ENCODE measurements around the gene CARD9. TPM values are rescaled to one million over a fixed set of nuclear protein-coding genes. Genes with fewer than 3 reads are reported as not detected.

The CARD9 gene
- total RNA-seq, 4 donors from 2014 or later: 1.1 to 5.6 (median 2.0) TPM

GRCh38 chr9:136328011-136328621 is 45.4 kb downstream of the CARD9 start:
- intact Hi-C loops (cut with DNase I; ENCODE audit: low total_unique reads): no loop called here
- 32% methylated on average over 6 of the region's 13 CpGs; no CpG with 5 or more reads in 1 of the 2 donors for WGBS, 2 donors (ENCODE audit: low coverage in 1 of 2)

GRCh38 chr9:136327304-136327974 is 46.0 kb downstream of the CARD9 start, which contains the start of gene GPSM1:
Gene GPSM1 (plus strand): TSS chr9:136327539. CDS start chr9:136327696, 157 bp downstream.
- no peaks in the 10 kb centered on the region for H3K9me3 ChIP-seq
- peak within 1 kb of the TSS; percentile 71 to 80 (median 76) for H3K27ac ChIP-seq
- 0% methylated on average over 3 of the region's 88 CpGs; no CpG with 5 or more reads in 1 of the 2 donors for WGBS, 2 donors (ENCODE audit: low coverage in 1 of 2)
- intact Hi-C loops (cut with DNase I; ENCODE audit: low total_unique reads): no loop called here
- in situ Hi-C loops (cut with MboI; ENCODE audit: low pct_ligation_motif_present in 1 of 4, low pct_unique_long_range_greater_than_20kb in 1 of 4, low sequenced_read_pairs in 3 of 4): no loop called here
- TF ChIP-seq POLR2A (IDR thresholded peaks at IDR 0.05) (no peak), POLR2AphosphoS5 (IDR thresholded peaks at IDR 0.05) (peak; percentile 40 to 67 (median 48))
- DNase-seq: peak; percentile 30
- peak within 1 kb of the TSS; percentile 45 to 82 (median 54) for H3K4me3 ChIP-seq
- no peaks in the 10 kb centered on the region for H3K36me3 ChIP-seq
- H3K27me3 ChIP-seq: peaks cover 35% of the 10 kb centered on the region
- H3K4me1 ChIP-seq: peaks cover 7 to 34% (median 18%) of the 10 kb centered on the region in 4 donors

More at GRCh38 chr9:136328011-136328621, 45.4 kb downstream of the CARD9 start:
- Histone ChIP-seq H3K36me3 (no peaks in the 10 kb centered on the region), H3K4me3 (peak overlapping the region; percentile 45 to 82 (median 54)), H3K9me3 (no peaks in the 10 kb centered on the region), H3K4me1 (peaks cover 7 to 34% (median 18%) of the 10 kb centered on the region in 4 donors), H3K27ac (peak overlapping the region; percentile 71 to 80 (median 76)), H3K27me3 (peaks cover 28% of the 10 kb centered on the region)
- DNase-seq: no peak
- in situ Hi-C loops (cut with MboI; ENCODE audit: low pct_ligation_motif_present in 1 of 4, low pct_unique_long_range_greater_than_20kb in 1 of 4, low sequenced_read_pairs in 3 of 4): no loop called here
- TF ChIP-seq CTCF (IDR thresholded peaks at IDR 0.05): no peak

- no peak for DNase-seq
- Histone ChIP-seq H3K27me3 (peaks cover 37% of the 10 kb centered on the region), H3K36me3 (no peaks in the 10 kb centered on the region), H3K9me3 (no peaks in the 10 kb centered on the region), H3K27ac (peak overlapping the region; percentile 71 to 80 (median 76)), H3K4me3 (peak overlapping the region in 3 of 4 donors; percentile 45 to 59 (median 50)), H3K4me1 (peaks cover 7 to 34% (median 18%) of the 10 kb centered on the region in 4 donors)
- WGBS, 2 donors (ENCODE audit: low coverage in 1 of 2): 41% methylated on average over 12 of the region's 17 CpGs; no CpG with 5 or more reads in 1 of the 2 donors
- TF ChIP-seq POLR2A (IDR thresholded peaks at IDR 0.05): no peak
- TF ChIP-seq CTCF (IDR thresholded peaks at IDR 0.05): no peak
- TF ChIP-seq EP300 (IDR thresholded peaks at IDR 0.05; ENCODE audit: low read depth): no peak
- TF ChIP-seq POLR2AphosphoS5 (IDR thresholded peaks at IDR 0.05): no peak
- in situ Hi-C loops (cut with MboI; ENCODE audit: low pct_ligation_motif_present in 1 of 4, low pct_unique_long_range_greater_than_20kb in 1 of 4, low sequenced_read_pairs in 3 of 4) (no loop called here), intact Hi-C loops (cut with DNase I; ENCODE audit: low total_unique reads) (no loop called here)
These were observed 46.6 kb downstream of the CARD9 start for GRCh38 chr9:136326761-136327303.

- TF ChIP-seq CTCF (IDR thresholded peaks at IDR 0.05) (no peak), POLR2A (IDR thresholded peaks at IDR 0.05) (no peak), POLR2AphosphoS5 (IDR thresholded peaks at IDR 0.05) (no peak), EP300 (IDR thresholded peaks at IDR 0.05; ENCODE audit: low read depth) (no peak)
- H3K36me3 ChIP-seq: no peaks in the 10 kb centered on the region
- intact Hi-C loops (cut with DNase I; ENCODE audit: low total_unique reads): no loop called here
These were observed 47.3 kb downstream of the CARD9 start for GRCh38 chr9:136326061-136326760.

More at GRCh38 chr9:136326061-136326760, 47.3 kb downstream of the CARD9 start:
- Histone ChIP-seq H3K4me3 (peak overlapping the region in 1 of 4 donors; percentile 59), H3K27me3 (peaks cover 37% of the 10 kb centered on the region), H3K9me3 (no peaks in the 10 kb centered on the region), H3K27ac (peak overlapping the region; percentile 71 to 80 (median 76)), H3K4me1 (peaks cover 7 to 34% (median 18%) of the 10 kb centered on the region in 4 donors)
- no peak for DNase-seq
- in situ Hi-C loops (cut with MboI; ENCODE audit: low pct_ligation_motif_present in 1 of 4, low pct_unique_long_range_greater_than_20kb in 1 of 4, low sequenced_read_pairs in 3 of 4): no loop called here
- 34% methylated on average over 28 of the region's 28 CpGs; no CpG with 5 or more reads in 1 of the 2 donors for WGBS, 2 donors (ENCODE audit: low coverage in 1 of 2)

Measured in transverse colon (tissue), 4 donors.